GM12878 (cell line): ENCODE results near the gene PRKCE. TPM values are rescaled to one million over a fixed set of nuclear protein-coding genes. Genes with fewer than 3 reads are reported as not detected.
A peak's percentile ranks its signal among the peaks of the same experiment; 100 is the strongest.

ENCODE experiments used
- ATF2 ChIP-seq: IDR thresholded peaks from 2 replicates; pipeline ENCODE4 v1.6.1; 2012; ENCODE audit warnings: low read length, inconsistent platforms
- ATF7 ChIP-seq: fragments of 450-650 bp; IDR thresholded peaks from 2 replicates; pipeline ENCODE4 v1.6.1; 2016; ENCODE audit warnings: low read depth, mild to moderate bottlenecking
- BHLHE40 ChIP-seq, 2 experiments: fragments of 450-650 bp in 1 of 2; IDR thresholded peaks; 2 replicates each; pipeline ENCODE4 v1.6.1; 2011 to 2017; ENCODE audit warnings: low read depth in 2 of 2, borderline replicate concordance in 1 of 2, improper control_type of control experiment in 1 of 2, low read length in 1 of 2, mild to moderate bottlenecking in 1 of 2
- BMI1 ChIP-seq: fragments of 450-650 bp; IDR thresholded peaks from 2 replicates; pipeline ENCODE4 v1.6.1; 2016; ENCODE audit warnings: mild to moderate bottlenecking, moderate library complexity, borderline replicate concordance
- DPF2 ChIP-seq: fragments of 450-650 bp; IDR thresholded peaks from 2 replicates; pipeline ENCODE4 v1.6.1; 2017; ENCODE audit warnings: mild to moderate bottlenecking
- EP300 ChIP-seq, 2 experiments: fragments of 150-350 bp in 1 of 2; IDR thresholded peaks; 2 replicates each; pipeline ENCODE4 v1.6.1; 2011 to 2012; ENCODE audit warnings: low read depth in 2 of 2, low read length in 2 of 2, borderline replicate concordance in 1 of 2, improper control_type of control experiment in 1 of 2, inconsistent platforms in 1 of 2; ENCODE audit not compliant: control insufficient read depth in 1 of 2
- LARP7 ChIP-seq: fragments of 450-650 bp; IDR thresholded peaks from 2 replicates; pipeline ENCODE4 v1.6.1; 2017; ENCODE audit warnings: mild to moderate bottlenecking
- MEF2B ChIP-seq: fragments of 450-650 bp; IDR thresholded peaks from 2 replicates; pipeline ENCODE4 v1.6.1; 2018; ENCODE audit warnings: mild to moderate bottlenecking, moderate library complexity; ENCODE audit not compliant: partially characterized antibody, poor library complexity, severe bottlenecking
- NRF1 ChIP-seq: conservative IDR thresholded peaks from 2 replicates; pipeline ENCODE4 v1.6.1; 2011; ENCODE audit warnings: mild to moderate bottlenecking, low read depth, low read length, improper control_type of control experiment
- RAD21 ChIP-seq: IDR thresholded peaks from 2 replicates; pipeline ENCODE4 v1.6.1; 2011; ENCODE audit warnings: mild to moderate bottlenecking, low read depth, low read length, moderate library complexity; ENCODE audit not compliant: insufficient read depth
- RAD51 ChIP-seq: fragments of 450-650 bp; IDR thresholded peaks from 2 replicates; pipeline ENCODE4 v1.6.1; 2016; ENCODE audit warnings: moderate library complexity, mild to moderate bottlenecking, inconsistent platforms
- RUNX3 ChIP-seq: IDR thresholded peaks from 2 replicates; pipeline ENCODE4 v1.6.1; 2012; ENCODE audit warnings: low read length, inconsistent platforms
- SMARCA5 ChIP-seq: fragments of 450-650 bp; IDR thresholded peaks from 2 replicates; pipeline ENCODE4 v1.6.1; 2017; ENCODE audit warnings: mild to moderate bottlenecking
- WRNIP1 ChIP-seq: IDR thresholded peaks from 2 replicates; pipeline ENCODE4 v1.6.1; 2011; ENCODE audit warnings: low read depth, low read length, improper control_type of control experiment, borderline replicate concordance
- ZNF207 ChIP-seq: fragments of 450-650 bp; IDR thresholded peaks from 2 replicates; pipeline ENCODE4 v1.6.1; 2014; ENCODE audit warnings: antibody characterized with exemption, mild to moderate bottlenecking, borderline replicate concordance
- ZNF24 ChIP-seq: fragments of 450-650 bp; IDR thresholded peaks from 2 replicates; pipeline ENCODE4 v1.6.1; 2017; ENCODE audit warnings: antibody characterized with exemption, mild to moderate bottlenecking
- ZNF687 ChIP-seq: fragments of 450-650 bp; IDR thresholded peaks from 2 replicates; pipeline ENCODE4 v1.6.1; 2017; ENCODE audit warnings: mild to moderate bottlenecking, moderate library complexity
- ZZZ3 ChIP-seq: IDR thresholded peaks from 2 replicates; pipeline ENCODE4 v1.6.1; 2011; ENCODE audit warnings: low read depth; ENCODE audit not compliant: control insufficient read depth, insufficient read length
- polyA plus RNA-seq, 11 experiments: library from polyadenylated mRNA; depleted of rRNA in 4 of 11; unstranded in 6 of 11; stranded (reverse) in 5 of 11; fragments of >200 nt; fragmentation: Nextera tagmentation in 4 of 11; fragmentation: Illumina TruSeq in 1 of 11; extraction: Ambion mirVana in 4 of 11; extraction: Trizol in 1 of 11; gene quantifications; 1 replicate in 1 of 11; 2 replicates in 10 of 11; pipeline versions ENCODE4 v1.2.1 to v1.2.3, GENCODE V29; 2011 to 2016; ENCODE audit warnings: inconsistent platforms in 2 of 11, missing spikeins in 2 of 11, low read depth in 1 of 11
- total RNA-seq, 4 experiments: library from RNA; depleted of rRNA in 3 of 4; stranded (reverse); fragments of >200 nt in 3 of 4; fragmentation: Illumina TruSeq in 1 of 4; extraction: Trizol in 1 of 4; gene quantifications; 2 replicates each; pipeline versions ENCODE4 v1.2.1 to v1.2.3, GENCODE V29; 2013 to 2021

PRKCE gene
- total and polyA plus RNA-seq, 10 of the 15 experiments (the other 5 are each of a cell fraction or from before 2014, with no cell fraction given), result 2.6 to 28.2 (median 11.3) TPM

GRCh38 chr2:45929674-45930395, 278.4 kb downstream of the PRKCE start (continued):
- peak; percentile 81 for TF ChIP-seq RAD51
- TF ChIP-seq RAD21, result no peak
- TF ChIP-seq NRF1, result no peak
- no peak for TF ChIP-seq BMI1
- peak; percentile 64 for TF ChIP-seq ATF7
- TF ChIP-seq ZZZ3, result no peak
- no peak for TF ChIP-seq DPF2
- peak; percentile 51; the same call in 1 of the 2 replicates for TF ChIP-seq ZNF687
- peak; percentile 46; the same call in 1 of the 2 replicates for TF ChIP-seq RUNX3
- TF ChIP-seq EP300 (IDR thresholded peaks at IDR 0.05; ENCODE audit: borderline replicate concordance in 1 of 2, control insufficient read depth in 1 of 2, low read depth in 2 of 2, low read length in 2 of 2), result peak in 1 of 2 experiments; percentile 9; a peak in 1 of 4 replicates
- TF ChIP-seq MEF2B, result peak; percentile 22
- no peak for TF ChIP-seq ZNF207
- TF ChIP-seq ZNF24, result peak; percentile 50; the same call in 1 of the 2 replicates
- no peak for TF ChIP-seq WRNIP1
- peak; percentile 70; the same call in 1 of the 2 replicates for TF ChIP-seq ATF2
- no peak for TF ChIP-seq SMARCA5
- TF ChIP-seq BHLHE40 (IDR thresholded peaks at IDR 0.05; ENCODE audit: borderline replicate concordance in 1 of 2, low read depth in 2 of 2, low read length in 1 of 2), result peak; percentile 23 to 33; a peak in 1 of 4 replicates
- TF ChIP-seq LARP7, result no peak
- TF ChIP-seq, all 136 proteins: peak for 15
